ENCODE results near the gene FLNC.

The FLNC gene

GRCh38 chr7:128906001-128906765, 76.0 kb downstream of the FLNC start:
- peak; percentile 4 for DNase-seq (ENCODE audit: low spot score)
- in situ Hi-C loops (cut with MboI; ENCODE audit: low pct_unique_long_range_greater_than_20kb, low sequenced_read_pairs, unreplicated experiment): loop anchor here (10.0 kb wide), 1 partner anchor 179 kb away; no protein-coding TSS in a partner anchor
- no peak for TF ChIP-seq CTCF (IDR thresholded peaks at IDR 0.05; ENCODE audit: extremely low read depth, insufficient read depth, missing control alignments)

- in situ Hi-C loops (cut with MboI; ENCODE audit: low pct_unique_long_range_greater_than_20kb, low sequenced_read_pairs, unreplicated experiment): loop anchor here (10.0 kb wide), 1 partner anchor 178 kb away; no protein-coding TSS in a partner anchor
- TF ChIP-seq CTCF (IDR thresholded peaks at IDR 0.05; ENCODE audit: extremely low read depth, insufficient read depth, missing control alignments): no peak
- DNase-seq (ENCODE audit: low spot score): no peak
Observed at GRCh38 chr7:128906766-128907559, 76.8 kb downstream of the FLNC start.

Measured in GM13977 (cell line).